ENCODE results near the gene ATXN7L1. TPM values are rescaled to one million over a fixed set of nuclear protein-coding genes. Genes with fewer than 3 reads are reported as not detected.

The ATXN7L1 gene
- total and polyA plus RNA-seq, 2 of the 8 experiments (the other 6 are each of a cell fraction or from before 2014, with no cell fraction given): 14.3 to 34.0 TPM

DNA sequence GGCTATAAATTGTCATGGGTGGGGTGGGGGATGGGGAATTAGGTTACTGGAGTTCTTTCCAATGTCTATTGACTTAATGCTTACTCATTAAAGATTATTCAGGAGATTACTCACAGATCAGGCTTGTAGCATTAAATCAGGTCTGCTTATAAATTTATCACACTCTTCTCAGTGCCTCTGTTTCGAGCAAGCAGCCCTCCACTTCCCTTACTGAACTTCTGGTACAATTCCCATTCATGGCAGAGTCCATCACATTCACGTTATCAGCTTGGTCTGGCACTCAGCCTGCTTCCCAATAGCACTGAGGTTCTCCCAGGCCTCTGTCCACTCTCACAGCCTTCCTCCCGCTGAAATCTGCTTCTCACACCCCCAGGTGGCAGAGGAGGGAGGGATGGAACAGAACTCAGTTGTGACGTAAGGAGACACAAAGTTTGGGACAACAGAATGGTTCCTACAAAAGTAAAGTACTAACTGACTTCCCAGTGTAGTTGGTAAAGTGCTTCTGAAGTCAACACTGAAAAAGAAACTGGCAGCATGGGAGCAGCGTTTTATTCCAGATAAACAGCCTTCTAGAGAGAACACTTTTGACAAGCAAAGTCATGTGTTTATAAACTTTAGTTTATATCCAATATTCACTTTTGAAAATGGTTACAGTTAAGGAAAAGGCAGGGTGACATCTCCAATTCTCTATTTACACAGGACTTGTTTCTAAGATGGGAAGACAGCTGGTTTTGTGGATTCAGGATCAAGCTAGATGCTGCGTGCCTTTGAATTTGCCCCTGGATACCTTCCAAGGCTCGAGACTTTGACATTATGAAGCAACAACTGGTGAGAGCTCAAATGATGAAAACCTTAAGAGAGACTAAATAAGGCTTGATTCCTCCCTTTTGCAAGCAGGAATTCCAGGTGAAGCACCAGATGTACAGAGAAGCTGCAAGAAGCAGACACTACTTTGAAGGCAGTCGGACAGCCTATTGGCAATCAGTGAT lies 81.4 kb downstream of the ATXN7L1 start:
- POLR2A ChIA-PET (ENCODE audit: partially characterized antibody): interaction anchor here (2.0 kb wide), 1 partner anchor 19 kb away, joined by 6 read pairs; no protein-coding TSS in a partner anchor
- H4K8ac ChIP-seq (ENCODE audit: extremely low read depth, insufficient read depth, low read length): no peak overlapping the region
- no peaks in the 10 kb centered on the region for H3K27me3 ChIP-seq (replicated peaks in 1 of 4; ENCODE audit: control insufficient read depth in 3 of 4, extremely low read depth in 1 of 4, insufficient read depth in 3 of 4, low read length in 3 of 4)
- H3K4me3 ChIP-seq (ENCODE audit: extremely low read depth in 1 of 4, insufficient read depth in 2 of 4, low read depth in 3 of 4, low read length in 4 of 4): no peak overlapping the region
- H4K20me1 ChIP-seq (replicated peaks in 1 of 2; ENCODE audit: control insufficient read depth in 1 of 2, insufficient read depth in 2 of 2, low read length in 2 of 2): peaks cover 5 to 11% of the 10 kb centered on the region in 2 experiments
- no peak overlapping the region for H2BK5ac ChIP-seq (ENCODE audit: low read depth, low read length)
- no peak overlapping the region for H3K18ac ChIP-seq (ENCODE audit: extremely low read depth, low read length)
- H3K14ac ChIP-seq (ENCODE audit: insufficient read length): no peak overlapping the region
- FAIRE-seq: no peak
- DNase-seq (ENCODE audit: low read depth in 1 of 2, low spot score in 2 of 2): no peak
- no peak overlapping the region for H2BK15ac ChIP-seq (ENCODE audit: low read length)
- H3K4ac ChIP-seq (replicated peaks; ENCODE audit: insufficient read length, low read depth, low read length): no peak overlapping the region
- CTCF ChIA-PET (ENCODE audit: partially characterized antibody): interaction anchor here (0.8 to 9.3 kb wide), 7 partner anchors 8 to 215 kb away, joined by 3 to 107 read pairs (median 9); no protein-coding TSS in a partner anchor
- no peaks in the 10 kb centered on the region for H3K9me3 ChIP-seq (ENCODE audit: insufficient read depth in 2 of 2, low read depth in 1 of 2, low read length in 1 of 2)
- H3K23me2 ChIP-seq (ENCODE audit: low read depth, low read length): no peaks in the 10 kb centered on the region
- no peak overlapping the region for H4K91ac ChIP-seq (replicated peaks; ENCODE audit: insufficient read length, low read length)
- peaks cover 3 to 20% (median 6%) of the 10 kb centered on the region in 4 experiments; a peak in 5 of 7 replicates for H3K4me1 ChIP-seq (replicated peaks in 1 of 4; ENCODE audit: control insufficient read depth in 3 of 4, insufficient read depth in 4 of 4, low read length in 3 of 4)
- no peak overlapping the region for H3K27ac ChIP-seq (ENCODE audit: low read depth, low read length)
- no peak overlapping the region for H3K23ac ChIP-seq (ENCODE audit: insufficient read length)
- H2BK12ac ChIP-seq (ENCODE audit: low read depth, low read length): no peak overlapping the region
- H3K9ac ChIP-seq (replicated peaks in 1 of 4; ENCODE audit: extremely low read depth in 1 of 4, low read depth in 3 of 4, low read length in 3 of 4): no peak overlapping the region
- H3K4me2 ChIP-seq (ENCODE audit: insufficient read depth in 1 of 2, low read depth in 2 of 2, low read length in 2 of 2): no peak overlapping the region
- no peak overlapping the region for H2AFZ ChIP-seq (ENCODE audit: low read length)
- H3K79me2 ChIP-seq (ENCODE audit: control insufficient read depth in 1 of 2, insufficient read depth in 2 of 2, low read length in 2 of 2): no peaks in the 10 kb centered on the region
- H3K56ac ChIP-seq (replicated peaks; ENCODE audit: insufficient read length, low read depth, low read length): no peak overlapping the region
- no peak overlapping the region for H2AK5ac ChIP-seq (ENCODE audit: low read depth, low read length)
- H3K36me3 ChIP-seq (ENCODE audit: control insufficient read depth in 2 of 4, insufficient read depth in 4 of 4, low read length in 3 of 4): no peaks in the 10 kb centered on the region
- WGBS, 2 experiments (ENCODE audit: extremely low coverage in 1 of 2, insufficient coverage in 1 of 2, insufficient read length in 1 of 2, insufficient replicate concordance in 2 of 2, low coverage in 1 of 2, low lambda C conversion rate in 2 of 2, missing lambda C conversion rate in 1 of 2): 89% methylated on average over 8 of the region's 8 CpGs; no CpG with 5 or more reads in 1 of the 2 experiments
- peaks cover 5% of the 10 kb centered on the region; the same call in 1 of the 2 replicates for H3K79me1 ChIP-seq (ENCODE audit: low read depth, low read length)
- no peak overlapping the region for H2BK120ac ChIP-seq (replicated peaks; ENCODE audit: low read depth, low read length)
- H2BK20ac ChIP-seq (ENCODE audit: low read length): no peak overlapping the region
- H4K5ac ChIP-seq (ENCODE audit: insufficient read length, low read depth, low read length): no peak overlapping the region
- TF ChIP-seq GTF2F1 (IDR thresholded peaks at IDR 0.05; ENCODE audit: borderline replicate concordance, low read depth, low read length) (no peak), TAF7 (optimal IDR thresholded peaks at IDR 0.05; ENCODE audit: borderline replicate concordance, low read depth, low read length) (no peak), RBBP5 (IDR thresholded peaks at IDR 0.05; ENCODE audit: borderline replicate concordance, low read depth, low read length) (no peak), KDM4A (IDR thresholded peaks at IDR 0.05; ENCODE audit: low read depth, low read length, severe bottlenecking) (no peak), CTBP2 (IDR thresholded peaks at IDR 0.05; ENCODE audit: borderline replicate concordance, insufficient read depth, insufficient read length, low read length) (no peak), TBP (IDR thresholded peaks at IDR 0.05; ENCODE audit: low read depth, low read length) (no peak), TEAD4 (IDR thresholded peaks at IDR 0.05; ENCODE audit: low read depth, low read length) (no peak), CREB1 (IDR thresholded peaks at IDR 0.05) (no peak), HDAC2 (IDR thresholded peaks at IDR 0.05; ENCODE audit: borderline replicate concordance in 1 of 2, low read depth in 2 of 2, low read length in 2 of 2) (no peak)
- TF ChIP-seq, protein P1, sequence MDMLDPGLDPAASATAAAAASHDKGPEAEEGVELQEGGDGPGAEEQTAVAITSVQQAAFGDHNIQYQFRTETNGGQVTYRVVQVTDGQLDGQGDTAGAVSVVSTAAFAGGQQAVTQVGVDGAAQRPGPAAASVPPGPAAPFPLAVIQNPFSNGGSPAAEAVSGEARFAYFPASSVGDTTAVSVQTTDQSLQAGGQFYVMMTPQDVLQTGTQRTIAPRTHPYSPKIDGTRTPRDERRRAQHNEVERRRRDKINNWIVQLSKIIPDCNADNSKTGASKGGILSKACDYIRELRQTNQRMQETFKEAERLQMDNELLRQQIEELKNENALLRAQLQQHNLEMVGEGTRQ (IDR thresholded peaks at IDR 0.05; ENCODE audit: low read length): no peak

Measured in H1 (cell line).